Sigmoid colon (tissue), 4 donors: ENCODE data around the gene CUL9.
A peak's percentile ranks its signal among the peaks of the same experiment; 100 is the strongest.

Experiments used
- CTCF ChIP-seq, 4 experiments: fragments of 450-650 bp in 3 of 4; fragments of 200-600 bp in 1 of 4; IDR thresholded peaks; one replicate each; pipeline ENCODE4 v1.5.1; 2016 to 2019; ENCODE audit warnings: antibody characterized with exemption in 4 of 4, mild to moderate bottlenecking in 3 of 4, moderate library complexity in 2 of 4
- EP300 ChIP-seq, 4 donors: sonication (generic); formaldehyde crosslinking; IDR thresholded peaks; one replicate each; pipeline ENCODE4 v1.6.1; 2017; ENCODE audit warnings: antibody characterized with exemption in 4 of 4
- POLR2A ChIP-seq, 2 donors: fragments of 450-650 bp; IDR thresholded peaks; one replicate each; pipeline ENCODE4 v1.6.1; 2016; ENCODE audit warnings: antibody characterized with exemption in 2 of 2, mild to moderate bottlenecking in 2 of 2, moderate library complexity in 2 of 2
- POLR2AphosphoS5 ChIP-seq, 4 donors: sonication (generic); formaldehyde crosslinking; IDR thresholded peaks; one replicate each; pipeline ENCODE4 v1.6.1; 2017; ENCODE audit warnings: antibody characterized with exemption in 4 of 4

GRCh38 chr6:43143235-43144128, 38.5 kb upstream of the CUL9 start:
- peak; percentile 90 to 93 (median 92) for TF ChIP-seq CTCF (IDR thresholded peaks at IDR 0.05)
- no peak for TF ChIP-seq POLR2A (IDR thresholded peaks at IDR 0.05)
- TF ChIP-seq POLR2AphosphoS5 (IDR thresholded peaks at IDR 0.05) = peak in 2 of 4 donors; percentile 16 to 57
- no peak for TF ChIP-seq EP300 (IDR thresholded peaks at IDR 0.05)
